KMS-11 (cell line): ENCODE results near the gene ASPSCR1.

Experiments used
- H2AFZ ChIP-seq: fragments of 200-600 bp; sonication (generic); 2 replicates; pipeline ENCODE4 v1.6.1; 2016; ENCODE audit warnings: antibody characterized with exemption, mixed run types, low read depth
- H3K27ac ChIP-seq: fragments of 200-600 bp; sonication (generic); 2 replicates; pipeline ENCODE4 v1.6.1; 2016; ENCODE audit warnings: mild to moderate bottlenecking, mixed run types
- H3K27me3 ChIP-seq: fragments of 200-600 bp; sonication (generic); 2 replicates; pipeline ENCODE4 v1.6.1; 2017; ENCODE audit warnings: mild to moderate bottlenecking, low read depth, mixed run types, moderate library complexity; ENCODE audit not compliant: insufficient read depth
- H3K36me3 ChIP-seq: fragments of 200-600 bp; sonication (generic); 2 replicates; pipeline ENCODE4 v1.6.1; 2017; ENCODE audit warnings: mild to moderate bottlenecking, mixed run types; ENCODE audit not compliant: insufficient read depth
- H3K4me1 ChIP-seq: fragments of 200-600 bp; sonication (generic); 2 replicates; pipeline ENCODE4 v1.6.1; 2016; ENCODE audit warnings: mild to moderate bottlenecking, low read depth, mixed run types; ENCODE audit not compliant: poor library complexity, severe bottlenecking
- H3K4me2 ChIP-seq: fragments of 200-600 bp; sonication (generic); 2 replicates; pipeline ENCODE4 v1.7.0; 2016; ENCODE audit warnings: mild to moderate bottlenecking, mixed run types
- H3K4me3 ChIP-seq: fragments of 200-600 bp; sonication (generic); IDR thresholded peaks from 2 replicates; pipeline ENCODE4 v1.6.1; 2017; ENCODE audit warnings: low read depth, low read length, mixed read lengths; ENCODE audit not compliant: insufficient read depth
- H3K79me2 ChIP-seq: fragments of 200-600 bp; sonication (generic); 2 replicates; pipeline ENCODE4 v1.6.1; 2016; ENCODE audit warnings: low read depth, mixed run types; ENCODE audit not compliant: insufficient read depth
- H3K9ac ChIP-seq: fragments of 200-600 bp; sonication (generic); 2 replicates; pipeline ENCODE4 v1.6.1; 2016; ENCODE audit warnings: mild to moderate bottlenecking, mixed run types
- H4K20me1 ChIP-seq: fragments of 200-600 bp; sonication (generic); 2 replicates; pipeline ENCODE4 v1.6.1; 2016; ENCODE audit warnings: mild to moderate bottlenecking, mixed run types; ENCODE audit not compliant: insufficient read depth
- CTCF ChIP-seq: fragments of 200-600 bp; sonication (generic); conservative IDR thresholded peaks from 2 replicates; pipeline ENCODE4 v1.6.1; 2017; ENCODE audit warnings: low read depth, mild to moderate bottlenecking, antibody characterized with exemption, low read length, moderate library complexity, mixed read lengths

ASPSCR1 gene

GRCh38 chr17:82062076-82062983 is 84.9 kb downstream of the ASPSCR1 start:
- no peak overlapping the region for H3K9ac ChIP-seq
- H3K27me3 ChIP-seq = no peaks in the 10 kb centered on the region
- TF ChIP-seq CTCF = no peak
- H2AFZ ChIP-seq = no peak overlapping the region
- peaks cover 13% of the 10 kb centered on the region for H3K79me2 ChIP-seq
- H3K4me2 ChIP-seq = no peak overlapping the region
- peaks cover 10% of the 10 kb centered on the region for H3K36me3 ChIP-seq
- no peak overlapping the region for H3K27ac ChIP-seq
- H3K4me3 ChIP-seq = no peak overlapping the region
- H4K20me1 ChIP-seq = no peaks in the 10 kb centered on the region
- peaks cover 14% of the 10 kb centered on the region for H3K4me1 ChIP-seq

- no peak for TF ChIP-seq CTCF
- no peaks in the 10 kb centered on the region for H4K20me1 ChIP-seq
- no peak overlapping the region for H3K27ac ChIP-seq
- H2AFZ ChIP-seq = no peak overlapping the region
- H3K9ac ChIP-seq = no peak overlapping the region
- peaks cover 14% of the 10 kb centered on the region for H3K4me1 ChIP-seq
- H3K4me2 ChIP-seq = no peak overlapping the region
- peaks cover 13% of the 10 kb centered on the region for H3K79me2 ChIP-seq
- H3K36me3 ChIP-seq = peaks cover 10% of the 10 kb centered on the region
- H3K4me3 ChIP-seq = no peak overlapping the region
- H3K27me3 ChIP-seq = no peaks in the 10 kb centered on the region
Observed at GRCh38 chr17:82062984-82063368, 85.5 kb downstream of the ASPSCR1 start.

- Histone ChIP-seq H2AFZ (no peak overlapping the region), H3K4me2 (peak overlapping the region; percentile 98), H3K36me3 (peaks cover 10% of the 10 kb centered on the region), H3K9ac (peak overlapping the region; percentile 85; the same call in 1 of the 2 replicates), H4K20me1 (no peaks in the 10 kb centered on the region), H3K4me3 (no peak overlapping the region), H3K4me1 (peaks cover 14% of the 10 kb centered on the region), H3K27ac (peak overlapping the region; percentile 46; the same call in 1 of the 2 replicates), H3K27me3 (no peaks in the 10 kb centered on the region), H3K79me2 (peaks cover 13% of the 10 kb centered on the region)
- no peak for TF ChIP-seq CTCF
Observed at GRCh38 chr17:82063424-82064415, 86.3 kb downstream of the ASPSCR1 start.

- Histone ChIP-seq H3K4me1 (peaks cover 14% of the 10 kb centered on the region), H3K36me3 (peaks cover 10% of the 10 kb centered on the region), H3K79me2 (peaks cover 13% of the 10 kb centered on the region), H3K4me3 (no peak overlapping the region), H3K4me2 (peak overlapping the region; percentile 98), H3K27ac (peak overlapping the region; percentile 46), H3K27me3 (no peaks in the 10 kb centered on the region), H3K9ac (peak overlapping the region; percentile 85), H2AFZ (no peak overlapping the region), H4K20me1 (no peaks in the 10 kb centered on the region)
- no peak for TF ChIP-seq CTCF
Observed at GRCh38 chr17:82064433-82065192, 87.2 kb downstream of the ASPSCR1 start.
